Peyer's patch (tissue), 4 donors: ENCODE data around the gene EXD3. TPM values are rescaled to one million over a fixed set of nuclear protein-coding genes. Genes with fewer than 3 reads are reported as not detected.

Experiments used
- DNase-seq, 3 donors: peaks; one replicate each; pipeline ENCODE4 v3.0.0-alpha.2; 2017 to 2019
- H3K27ac ChIP-seq, 4 donors: fragments of 200-600 bp; sonication (generic); one replicate each; pipeline ENCODE4 v1.5.1; 2016 to 2019
- H3K27me3 ChIP-seq, 2 donors: fragments of 200-600 bp; sonication (generic); one replicate each; pipeline ENCODE4 v1.5.1; 2019
- H3K36me3 ChIP-seq, 3 donors: fragments of 200-600 bp; sonication (generic); one replicate each; pipeline ENCODE4 v1.5.1; 2016 to 2019
- H3K4me1 ChIP-seq, 4 donors: fragments of 200-600 bp; sonication (generic); one replicate each; pipeline ENCODE4 v1.5.1; 2016 to 2019
- H3K4me3 ChIP-seq, 4 donors: fragments of 200-600 bp; sonication (generic); 1 replicate in 3 of 4; 2 replicates in 1 of 4; pipeline ENCODE4 v1.5.1; 2016 to 2019; ENCODE audit warnings: mild to moderate bottlenecking in 1 of 4
- H3K9me3 ChIP-seq, 4 donors: fragments of 200-600 bp; sonication (generic); one replicate each; pipeline ENCODE4 v1.5.1; 2016 to 2019; ENCODE audit warnings: mild to moderate bottlenecking in 1 of 4
- POLR2A ChIP-seq, 2 donors: fragments of 450-650 bp; IDR thresholded peaks; one replicate each; pipeline ENCODE4 v1.5.1; 2017; ENCODE audit warnings: antibody characterized with exemption in 2 of 2, mild to moderate bottlenecking in 2 of 2, moderate library complexity in 2 of 2
- total RNA-seq, 4 donors: library from RNA; depleted of rRNA; stranded (reverse); fragments of >200 nt; gene quantifications; one replicate each; pipeline ENCODE4 v1.1.0, GENCODE V29; 2016
- TF ChIP-seq, protein P1 (sequence below), 6 experiments: fragments of 450-650 bp in 4 of 6; fragments of 200-600 bp in 2 of 6; sonication (generic) in 1 of 6; IDR thresholded peaks; one replicate each; pipeline ENCODE4 v1.5.1; 2017 to 2019; ENCODE audit warnings: antibody characterized with exemption in 6 of 6, mild to moderate bottlenecking in 3 of 6, moderate library complexity in 1 of 6

EXD3 gene
- total RNA-seq, 4 donors from 2014 or later = 38.7 to 82.4 (median 61.6) TPM

DNA sequence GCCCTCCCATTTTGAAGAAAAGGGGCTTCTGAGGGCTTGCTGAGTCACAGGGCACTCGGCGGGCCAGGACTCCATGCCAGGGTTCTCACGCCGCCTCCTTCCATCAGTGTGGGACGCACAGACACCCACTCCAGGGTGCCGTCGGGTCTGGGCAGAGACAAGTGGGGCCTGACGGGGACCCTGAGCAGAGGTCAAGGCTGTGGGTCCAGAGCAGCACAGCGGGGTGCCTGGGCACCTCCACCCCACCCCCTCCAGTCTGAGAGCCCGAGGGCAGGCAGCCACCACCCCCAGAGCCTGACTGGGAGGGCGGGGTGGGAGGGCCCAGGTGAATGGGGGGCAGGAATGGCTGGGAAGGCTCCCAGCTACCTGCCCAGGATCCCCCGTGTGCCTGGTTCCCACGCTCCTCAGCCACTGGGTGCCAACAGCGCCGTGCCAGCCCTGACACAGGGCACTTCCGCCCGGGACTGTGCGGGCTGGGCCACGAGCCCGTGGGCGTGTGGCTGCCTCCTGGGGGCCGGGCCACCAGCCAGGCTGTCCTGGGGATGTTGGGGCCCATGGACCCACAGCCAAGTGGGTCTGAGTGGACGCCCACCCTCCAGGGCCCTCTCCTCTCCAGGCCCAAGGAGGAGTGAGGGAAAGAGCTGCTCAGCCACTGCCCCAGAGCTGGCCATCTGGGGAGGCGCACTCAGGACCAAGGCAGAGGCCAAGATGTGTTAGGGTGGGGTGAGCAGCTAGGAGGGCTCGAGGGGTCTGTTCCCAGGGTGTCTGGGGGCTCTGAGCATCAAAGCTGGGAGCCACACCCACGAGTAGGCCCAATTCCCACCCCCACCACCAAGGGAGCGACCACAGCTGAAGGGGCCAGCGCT lies 110.7 kb downstream of the EXD3 start:
- Histone ChIP-seq H3K4me3 (peak overlapping the region in 2 of 4 donors; percentile 3 to 24), H3K9me3 (no peaks in the 10 kb centered on the region), H3K36me3 (no peaks in the 10 kb centered on the region), H3K27me3 (no peaks in the 10 kb centered on the region), H3K4me1 (peaks cover 13 to 56% (median 14%) of the 10 kb centered on the region in 4 donors), H3K27ac (peak overlapping the region in 3 of 4 donors; percentile 70 to 84 (median 77))
- DNase-seq = peak in 2 of 3 donors; percentile 49 to 62
- TF ChIP-seq, protein P1, sequence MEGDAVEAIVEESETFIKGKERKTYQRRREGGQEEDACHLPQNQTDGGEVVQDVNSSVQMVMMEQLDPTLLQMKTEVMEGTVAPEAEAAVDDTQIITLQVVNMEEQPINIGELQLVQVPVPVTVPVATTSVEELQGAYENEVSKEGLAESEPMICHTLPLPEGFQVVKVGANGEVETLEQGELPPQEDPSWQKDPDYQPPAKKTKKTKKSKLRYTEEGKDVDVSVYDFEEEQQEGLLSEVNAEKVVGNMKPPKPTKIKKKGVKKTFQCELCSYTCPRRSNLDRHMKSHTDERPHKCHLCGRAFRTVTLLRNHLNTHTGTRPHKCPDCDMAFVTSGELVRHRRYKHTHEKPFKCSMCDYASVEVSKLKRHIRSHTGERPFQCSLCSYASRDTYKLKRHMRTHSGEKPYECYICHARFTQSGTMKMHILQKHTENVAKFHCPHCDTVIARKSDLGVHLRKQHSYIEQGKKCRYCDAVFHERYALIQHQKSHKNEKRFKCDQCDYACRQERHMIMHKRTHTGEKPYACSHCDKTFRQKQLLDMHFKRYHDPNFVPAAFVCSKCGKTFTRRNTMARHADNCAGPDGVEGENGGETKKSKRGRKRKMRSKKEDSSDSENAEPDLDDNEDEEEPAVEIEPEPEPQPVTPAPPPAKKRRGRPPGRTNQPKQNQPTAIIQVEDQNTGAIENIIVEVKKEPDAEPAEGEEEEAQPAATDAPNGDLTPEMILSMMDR (IDR thresholded peaks at IDR 0.05) = no peak
- TF ChIP-seq POLR2A (IDR thresholded peaks at IDR 0.05) = no peak

GRCh38 chr9:137311171-137311985 lies 111.6 kb downstream of the EXD3 start:
- DNase-seq = peak in 2 of 3 donors; percentile 89 to 93
- TF ChIP-seq POLR2A (IDR thresholded peaks at IDR 0.05) = peak in 1 of 2 donors; percentile 34
- TF ChIP-seq, protein P1 (IDR thresholded peaks at IDR 0.05) = peak in 1 of 6 experiments; percentile 40
- H3K9me3 ChIP-seq = no peaks in the 10 kb centered on the region
- H3K27me3 ChIP-seq = no peaks in the 10 kb centered on the region
- H3K4me1 ChIP-seq = peaks cover 9 to 62% (median 18%) of the 10 kb centered on the region in 4 donors
- no peaks in the 10 kb centered on the region for H3K36me3 ChIP-seq
- H3K27ac ChIP-seq = peak overlapping the region in 3 of 4 donors; percentile 70 to 84 (median 77)
- peak overlapping the region in 2 of 4 donors; percentile 3 to 24 for H3K4me3 ChIP-seq

DNA sequence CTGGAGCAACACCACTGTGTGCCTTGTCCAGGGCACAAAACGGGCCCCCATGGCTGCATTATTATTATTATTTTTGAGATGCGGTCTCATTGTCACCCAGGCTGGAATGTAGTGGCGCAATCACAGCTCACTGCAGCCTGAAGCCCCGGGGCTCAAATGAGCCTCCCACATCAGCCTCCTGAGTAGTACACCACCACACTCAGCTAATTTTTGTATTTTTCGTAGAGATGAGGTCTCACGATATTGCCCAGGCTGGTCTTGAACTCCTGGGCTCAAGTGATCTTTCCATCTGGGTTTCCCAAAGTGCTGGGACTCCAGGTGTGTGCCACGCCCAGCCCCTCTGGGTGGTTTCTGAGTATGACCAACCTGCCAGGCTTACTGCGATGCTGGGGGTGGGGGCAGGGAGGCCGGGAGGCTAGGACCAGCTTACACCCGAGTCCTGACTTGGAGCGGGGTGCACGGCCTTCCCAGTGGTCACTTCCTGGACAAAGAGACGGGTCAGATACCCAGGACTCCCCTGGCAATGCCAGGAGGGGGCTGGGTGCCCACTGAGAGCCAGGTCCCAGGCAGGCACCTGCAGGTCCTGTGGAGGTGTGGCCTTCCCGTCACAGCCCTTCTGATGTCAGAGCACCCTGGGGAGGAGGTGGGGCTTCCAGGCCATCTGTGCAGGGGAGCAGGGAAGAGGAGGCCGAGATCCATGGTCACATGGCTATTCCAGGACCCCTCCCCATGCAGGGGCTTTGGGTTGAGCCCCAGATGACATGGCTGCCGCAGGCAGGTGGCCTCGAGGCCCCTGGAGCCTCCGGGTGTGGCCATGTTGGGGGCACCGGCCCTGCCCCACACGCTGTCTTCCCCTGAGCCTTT lies 112.5 kb downstream of the EXD3 start:
- H3K4me1 ChIP-seq = peaks cover 9 to 62% (median 21%) of the 10 kb centered on the region in 4 donors
- no peaks in the 10 kb centered on the region for H3K27me3 ChIP-seq
- peak overlapping the region in 3 of 4 donors; percentile 70 to 84 (median 77) for H3K27ac ChIP-seq
- H3K9me3 ChIP-seq = no peaks in the 10 kb centered on the region
- no peaks in the 10 kb centered on the region for H3K36me3 ChIP-seq
- TF ChIP-seq, protein P1 (IDR thresholded peaks at IDR 0.05) = no peak
- peak in 1 of 2 donors; percentile 12 for TF ChIP-seq POLR2A (IDR thresholded peaks at IDR 0.05)
- no peak overlapping the region for H3K4me3 ChIP-seq
- peak in 2 of 3 donors; percentile 69 to 73 for DNase-seq

GRCh38 chr9:137309368-137310188 lies 113.4 kb downstream of the EXD3 start:
- Histone ChIP-seq H3K27me3 (no peaks in the 10 kb centered on the region), H3K36me3 (no peaks in the 10 kb centered on the region), H3K4me3 (no peak overlapping the region), H3K4me1 (peaks cover 9 to 62% (median 24%) of the 10 kb centered on the region in 4 donors), H3K9me3 (no peaks in the 10 kb centered on the region), H3K27ac (no peak overlapping the region)
- TF ChIP-seq, protein P1 (IDR thresholded peaks at IDR 0.05) = no peak
- TF ChIP-seq POLR2A (IDR thresholded peaks at IDR 0.05) = no peak
- peak in 1 of 3 donors; percentile 50 for DNase-seq
